Erythroblast (primary cell): ENCODE results near the gene ZBTB24.

ENCODE experiments used
- GATA1 ChIP-seq: IDR thresholded peaks from 2 replicates; pipeline ENCODE4 v1.6.1; 2011; ENCODE audit warnings: low read depth, mild to moderate bottlenecking, control low read depth, low read length, moderate library complexity
- POLR2A ChIP-seq: IDR thresholded peaks from 2 replicates; pipeline ENCODE4 v1.6.1; 2011; ENCODE audit warnings: mild to moderate bottlenecking, low read length

DNA sequence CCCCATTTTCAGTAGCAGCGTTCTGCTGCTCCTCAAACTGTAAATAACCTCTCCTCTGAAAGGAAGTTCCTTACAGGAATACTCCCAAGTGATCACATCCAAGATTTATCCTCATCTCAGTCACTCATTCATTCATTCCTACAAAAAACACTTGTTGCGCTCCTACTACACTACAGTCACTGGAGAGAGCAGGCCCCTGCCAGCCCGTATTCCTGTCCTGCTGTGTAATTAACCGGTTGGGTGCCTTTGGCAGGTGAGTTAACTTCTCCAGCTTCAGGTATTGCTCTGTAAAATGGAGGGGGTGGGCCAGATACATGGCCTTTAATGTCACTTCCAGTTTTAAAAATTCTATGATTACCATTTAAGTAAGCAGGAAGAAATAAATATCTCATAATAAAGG, 15.0 kb upstream of the ZBTB24 start:
- no peak for TF ChIP-seq POLR2A
- no peak for TF ChIP-seq GATA1
